SK-N-SH (cell line): ENCODE measurements around the gene GALNT11. TPM values are rescaled to one million over a fixed set of nuclear protein-coding genes. Genes with fewer than 3 reads are reported as not detected.

Source experiments
- CTCF ChIA-PET: fragments of 300-600, 350-600 bp; formaldehyde crosslinking; extraction: SDS; loops from one replicate; lab custom pipeline; 2021; lab: Yijun Ruan, JAX
- POLR2A ChIA-PET: fragments of 350-600 bp; sonication (Branson Sonifier 250); formaldehyde crosslinking; extraction: SDS; loops from one replicate; lab custom pipeline; 2020; ENCODE audit warnings: antibody characterized with exemption, inconsistent platforms; lab: Yijun Ruan, JAX
- DNase-seq: peaks from one replicate; pipeline ENCODE4 v3.0.0; 2012
- H2AFZ ChIP-seq: fragments of 200-600 bp; sonication (generic); 2 replicates; pipeline ENCODE4 v1.8.1; 2016; ENCODE audit warnings: antibody characterized with exemption, mild to moderate bottlenecking, low read depth
- H3F3A ChIP-seq: fragments of 200-600 bp; sonication (generic); replicated peaks from 2 replicates; pipeline ENCODE3; 2016; ENCODE audit warnings: antibody characterized with exemption, mild to moderate bottlenecking; ENCODE audit not compliant: insufficient read depth
- H3K27ac ChIP-seq, 2 experiments: fragments of 200-500 bp in 1 of 2; fragments of 200-600 bp in 1 of 2; sonication (Bioruptor generic) in 1 of 2; sonication (generic), shearing (Covaris generic) in 1 of 2; 2 replicates each; pipeline versions ENCODE4 v1.5.1 to v1.6.1; 2014 to 2016; ENCODE audit warnings: low read depth in 2 of 2, inconsistent platforms in 1 of 2, low read length in 1 of 2, mild to moderate bottlenecking in 1 of 2, mixed read lengths in 1 of 2
- H3K27me3 ChIP-seq: fragments of 200-600 bp; sonication (generic), shearing (Covaris generic); 2 replicates; pipeline ENCODE4 v1.6.1; 2016; ENCODE audit warnings: mixed run types; ENCODE audit not compliant: insufficient read depth
- H3K36me3 ChIP-seq, 2 experiments: fragments of 200-500 bp in 1 of 2; fragments of 200-600 bp in 1 of 2; sonication (Bioruptor generic) in 1 of 2; sonication (generic) in 1 of 2; replicated peaks in 1 of 2; 2 replicates each; pipeline versions ENCODE3 to v1.5.1; 2014 to 2016; ENCODE audit warnings: low read length in 1 of 2, mild to moderate bottlenecking in 1 of 2; ENCODE audit not compliant: insufficient read depth in 2 of 2, control insufficient read depth in 1 of 2
- H3K4me1 ChIP-seq, 2 experiments: fragments of 200-500 bp in 1 of 2; fragments of 200-600 bp in 1 of 2; sonication (Bioruptor generic) in 1 of 2; sonication (generic), shearing (Covaris generic) in 1 of 2; 2 replicates each; pipeline versions ENCODE4 v1.5.1 to v1.6.1; 2014 to 2016; ENCODE audit warnings: low read depth in 1 of 2, low read length in 1 of 2, mixed run types in 1 of 2; ENCODE audit not compliant: insufficient read depth in 2 of 2, control insufficient read depth in 1 of 2
- H3K4me2 ChIP-seq: fragments of 200-600 bp; sonication (generic), shearing (Covaris generic); 2 replicates; pipeline ENCODE4 v1.6.1; 2017; ENCODE audit warnings: mixed run types
- H3K4me3 ChIP-seq, 2 experiments: fragments of 200-500 bp in 1 of 2; fragments of 200-600 bp in 1 of 2; sonication (Bioruptor generic) in 1 of 2; sonication (generic), shearing (Covaris generic) in 1 of 2; 2 replicates each; pipeline versions ENCODE4 v1.5.1 to v1.8.1; 2014 to 2016; ENCODE audit warnings: low read depth in 2 of 2, inconsistent platforms in 1 of 2, low read length in 1 of 2, mild to moderate bottlenecking in 1 of 2, mixed read lengths in 1 of 2, moderate library complexity in 1 of 2
- H3K79me2 ChIP-seq: fragments of 200-600 bp; sonication (generic); 2 replicates; pipeline ENCODE4 v1.8.1; 2017; ENCODE audit warnings: mild to moderate bottlenecking; ENCODE audit not compliant: insufficient read depth
- H3K9ac ChIP-seq: fragments of 200-600 bp; sonication (generic); 2 replicates; pipeline ENCODE4 v1.6.1; 2017; ENCODE audit warnings: mixed run types
- H3K9me2 ChIP-seq: fragments of 200-600 bp; sonication (generic); 2 replicates; pipeline ENCODE4 v1.6.1; 2017; ENCODE audit warnings: mixed run types
- H3K9me3 ChIP-seq: fragments of 200-600 bp; sonication (generic); 2 replicates; pipeline ENCODE4 v1.6.1; 2017; ENCODE audit warnings: mixed run types, mild to moderate bottlenecking, moderate library complexity
- H4K20me1 ChIP-seq: fragments of 200-600 bp; sonication (generic); 2 replicates; pipeline ENCODE4 v1.6.1; 2017; ENCODE audit warnings: mild to moderate bottlenecking, mixed run types; ENCODE audit not compliant: insufficient read depth
- ELF1 ChIP-seq: IDR thresholded peaks from 2 replicates; pipeline ENCODE4 v1.4.0; 2012
- EZH2phosphoT487 ChIP-seq: fragments of 200-600 bp; sonication (generic); IDR thresholded peaks from 2 replicates; pipeline ENCODE4 v1.6.1; 2017; ENCODE audit warnings: low read depth, mixed run types, mild to moderate bottlenecking, antibody characterized with exemption, moderate library complexity, borderline replicate concordance
- FOXM1 ChIP-seq: IDR thresholded peaks from 2 replicates; pipeline ENCODE4 v1.4.0; 2012; ENCODE audit warnings: low read depth, mild to moderate bottlenecking
- GABPA ChIP-seq: IDR thresholded peaks from 2 replicates; pipeline ENCODE4 v1.4.0; 2012; ENCODE audit warnings: low read depth, mild to moderate bottlenecking
- GATA2 ChIP-seq: sonication (generic); formaldehyde crosslinking; IDR thresholded peaks from 2 replicates; pipeline ENCODE4 v1.5.0; 2020; ENCODE audit warnings: mild to moderate bottlenecking, missing genetic modification reagents
- MEF2A ChIP-seq: IDR thresholded peaks from 2 replicates; pipeline ENCODE4 v1.4.0; 2012; ENCODE audit warnings: low read depth, borderline replicate concordance
- MXI1 ChIP-seq: IDR thresholded peaks from 2 replicates; pipeline ENCODE4 v1.6.1; 2012; ENCODE audit warnings: mild to moderate bottlenecking, low read depth, low read length, improper control_type of control experiment
- NFIC ChIP-seq: IDR thresholded peaks from 2 replicates; pipeline ENCODE4 v1.4.0; 2012; ENCODE audit warnings: borderline replicate concordance
- RCOR1 ChIP-seq: fragments of 150-350 bp; IDR thresholded peaks from 2 replicates; pipeline ENCODE4 v1.6.1; 2017; ENCODE audit warnings: antibody characterized with exemption, low read length
- REST ChIP-seq: IDR thresholded peaks from 2 replicates; pipeline ENCODE4 v1.6.1; 2012; ENCODE audit warnings: mild to moderate bottlenecking, low read depth, low read length, moderate library complexity
- RFX5 ChIP-seq: IDR thresholded peaks from 2 replicates; pipeline ENCODE4 v1.6.1; 2012; ENCODE audit warnings: mild to moderate bottlenecking, improper control_type of control experiment, low read length
- RXRA ChIP-seq: IDR thresholded peaks from 2 replicates; pipeline ENCODE4 v1.4.0; 2012; ENCODE audit warnings: low read depth, mild to moderate bottlenecking, borderline replicate concordance
- SIN3A ChIP-seq: IDR thresholded peaks from 2 replicates; pipeline ENCODE4 v1.6.1; 2012; ENCODE audit warnings: low read depth, mild to moderate bottlenecking, low read length, moderate library complexity, borderline replicate concordance
- TAF1 ChIP-seq: IDR thresholded peaks from 2 replicates; pipeline ENCODE4 v1.6.1; 2012; ENCODE audit warnings: low read depth, mild to moderate bottlenecking, low read length, moderate library complexity, borderline replicate concordance
- TEAD4 ChIP-seq: IDR thresholded peaks from 2 replicates; pipeline ENCODE4 v1.4.0; 2012; ENCODE audit warnings: mild to moderate bottlenecking, borderline replicate concordance; ENCODE audit not compliant: insufficient read depth
- USF1 ChIP-seq: IDR thresholded peaks from 2 replicates; pipeline ENCODE4 v1.4.0; 2012; ENCODE audit warnings: low read depth, borderline replicate concordance
- ZBTB33 ChIP-seq: IDR thresholded peaks from 2 replicates; pipeline ENCODE4 v1.4.0; 2012; ENCODE audit warnings: low read depth, borderline replicate concordance
- WGBS: methylation state at CpG from one replicate; pipeline ENCODE4 v1.1.6; 2017; ENCODE audit warnings: low lambda C conversion rate; 5-methylcytosine and 5-hydroxymethylcytosine counted together
- polyA plus RNA-seq, 3 experiments: library from polyadenylated mRNA; depleted of rRNA; stranded (reverse); fragments of >200 nt; gene quantifications; 2 replicates each; pipeline ENCODE4 v1.2.3, GENCODE V29; 2012

Gene GALNT11
- polyA plus RNA-seq, 1 of the 3 experiments (the other 2 are of a cell fraction), result 70.0 TPM

- TF ChIP-seq NFIC (no peak), USF1 (no peak), EZH2phosphoT487 (no peak), ELF1 (no peak), REST (peak; percentile 75; the same call in 1 of the 2 replicates), RCOR1 (no peak), TEAD4 (no peak)
- CTCF ChIA-PET, result interaction anchor here (1.0 to 1.5 kb wide), 5 partner anchors 8 to 558 kb away, joined by 4 to 5 read pairs (median 4); no protein-coding TSS in a partner anchor
- 94% methylated on average over 5 of the region's 5 CpGs for WGBS
- no peak overlapping the region for H3K4me3 ChIP-seq
- no peak overlapping the region for H2AFZ ChIP-seq
- H3K4me1 ChIP-seq, result peaks cover 12 to 13% of the 10 kb centered on the region in 2 experiments
- H3K79me2 ChIP-seq, result no peaks in the 10 kb centered on the region
- peaks cover 23% of the 10 kb centered on the region for H3F3A ChIP-seq
- H3K36me3 ChIP-seq, result peaks cover 84 to 96% of the 10 kb centered on the region in 2 experiments
- POLR2A ChIA-PET, result interaction anchor here (1.3 kb wide), 1 partner anchor 123 kb away, joined by 3 read pairs; no protein-coding TSS in a partner anchor
- no peak overlapping the region for H3K4me2 ChIP-seq
- H3K9me2 ChIP-seq, result no peaks in the 10 kb centered on the region
- H3K27ac ChIP-seq, result no peak overlapping the region
- no peaks in the 10 kb centered on the region for H3K27me3 ChIP-seq
- H3K9me3 ChIP-seq, result no peaks in the 10 kb centered on the region
- DNase-seq, result no peak
- no peak overlapping the region for H3K9ac ChIP-seq
- peaks cover 47% of the 10 kb centered on the region for H4K20me1 ChIP-seq
These were observed 123.2 kb downstream of the GALNT11 start for GRCh38 chr7:152148706-152149105.

- H3K9me2 ChIP-seq, result no peaks in the 10 kb centered on the region
- peaks cover 23% of the 10 kb centered on the region for H3F3A ChIP-seq
- H3K27me3 ChIP-seq, result no peaks in the 10 kb centered on the region
- 77% methylated on average over 6 of the region's 6 CpGs for WGBS
- H4K20me1 ChIP-seq, result peaks cover 41% of the 10 kb centered on the region
- H3K4me3 ChIP-seq, result no peak overlapping the region
- H3K27ac ChIP-seq, result peak overlapping the region in 1 of 2 experiments; percentile 8; a peak in 2 of 4 replicates
- H3K9ac ChIP-seq, result no peak overlapping the region
- peaks cover 12 to 13% of the 10 kb centered on the region in 2 experiments for H3K4me1 ChIP-seq
- no peak for DNase-seq
- H3K36me3 ChIP-seq, result peaks cover 84 to 96% of the 10 kb centered on the region in 2 experiments
- POLR2A ChIA-PET, result interaction anchor here (1.3 kb wide), 1 partner anchor 123 kb away, joined by 3 read pairs; no protein-coding TSS in a partner anchor
- no peaks in the 10 kb centered on the region for H3K79me2 ChIP-seq
- no peak overlapping the region for H3K4me2 ChIP-seq
- no peaks in the 10 kb centered on the region for H3K9me3 ChIP-seq
- no peak overlapping the region for H2AFZ ChIP-seq
- CTCF ChIA-PET, result interaction anchor here (0.9 to 1.5 kb wide), 10 partner anchors 9 to 558 kb away, joined by 3 to 5 read pairs (median 4); no protein-coding TSS in a partner anchor
- TF ChIP-seq GATA2 (CRISPR knock-in tag) (peak; percentile 55), SIN3A (no peak), TAF1 (no peak), RFX5 (no peak), TEAD4 (no peak), MEF2A (no peak), RXRA (no peak), NFIC (no peak), ZBTB33 (no peak), GABPA (no peak), FOXM1 (no peak), USF1 (no peak), MXI1 (0 out of 2 replicates have a peak, but pooled peaks have one; percentile 15)
These were observed 123.9 kb downstream of the GALNT11 start for GRCh38 chr7:152149363-152149762.
